Body of pancreas (tissue), 4 donors: ENCODE results near the gene C1QTNF9B.

Experiments
- CTCF ChIP-seq, 7 experiments: fragments of 450-650 bp in 4 of 7; fragments of 200-600 bp in 3 of 7; sonication (generic) in 3 of 7; IDR thresholded peaks; one replicate each; pipeline ENCODE4 v1.5.1; 2016 to 2019; ENCODE audit warnings: antibody characterized with exemption in 7 of 7
- POLR2A ChIP-seq, 3 donors: fragments of 450-650 bp; IDR thresholded peaks; one replicate each; pipeline ENCODE4 v1.6.1; 2016; ENCODE audit warnings: antibody characterized with exemption in 3 of 3, mild to moderate bottlenecking in 2 of 3

- no peak for TF ChIP-seq CTCF (IDR thresholded peaks at IDR 0.05)
- TF ChIP-seq POLR2A (IDR thresholded peaks at IDR 0.05) = no peak
Observed at GRCh38 chr13:23934520-23934919, 37.2 kb upstream of the C1QTNF9B start.
